NK-92 treated with Interleukin-12 subunit alpha and Interleukin-12 subunit beta, amount 100 ng/mL, for 24 hours (cell line): ENCODE results near the gene SELENOV.

Experiments
- DNase-seq: peaks from one replicate; lab custom pipeline; 2025; lab: John Stamatoyannopoulos, UW

Gene SELENOV

GRCh38 chr19:39558624-39559117 lies 43.7 kb downstream of the SELENOV start:
- no peak for DNase-seq

DNA sequence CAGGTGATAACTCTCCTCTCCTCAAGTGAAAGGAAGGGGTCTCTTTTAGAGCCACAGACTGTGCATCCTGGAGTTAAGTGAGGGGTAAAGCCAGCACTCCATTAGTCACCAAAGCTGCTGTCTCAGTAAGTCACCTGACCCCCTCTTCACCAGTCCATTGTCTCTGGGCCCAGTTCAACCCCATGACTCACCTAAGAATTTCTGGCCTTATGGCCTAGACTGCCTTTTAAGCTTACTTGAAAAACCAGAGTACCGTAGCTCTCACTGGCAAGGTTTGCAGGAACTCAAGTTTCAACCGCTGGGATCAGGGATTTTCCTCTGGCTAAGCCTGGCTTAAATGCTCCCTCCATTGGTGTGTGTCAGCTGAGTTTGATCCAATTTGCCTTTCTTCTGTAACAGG lies 48.5 kb downstream of the SELENOV start:
- no peak for DNase-seq

DNA sequence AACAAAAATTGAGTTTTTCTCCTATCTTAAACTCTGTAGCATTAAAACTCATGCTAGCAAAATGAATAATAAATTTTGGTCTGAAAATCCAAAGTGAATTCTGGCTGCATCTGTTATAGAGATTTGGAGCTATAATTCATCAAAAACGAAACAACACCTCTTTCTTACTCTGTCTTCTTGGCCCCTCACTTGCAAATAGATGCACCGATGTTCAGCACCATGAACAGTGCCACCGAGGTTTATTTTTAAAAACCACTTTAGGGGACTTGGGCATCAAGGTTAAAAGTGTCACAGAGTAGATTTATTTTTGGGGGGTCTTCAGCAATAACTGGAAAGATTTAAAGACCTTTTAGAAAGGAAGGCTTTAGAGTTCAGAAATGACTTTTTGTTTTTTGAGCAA lies 51.1 kb downstream of the SELENOV start:
- DNase-seq, result no peak

- DNase-seq, result no peak
These were observed 53.7 kb downstream of the SELENOV start for GRCh38 chr19:39568604-39569003.
